Small intestine (tissue), 16 donors: Measurements from ENCODE around the gene ATP5PF. TPM values are rescaled to one million over a fixed set of nuclear protein-coding genes. Genes with fewer than 3 reads are reported as not detected.
"Not testable (repeated sequence)": the region's sequence is repeated elsewhere in the genome, so short reads cannot be mapped to it uniquely, and the experiment has no call there.

Source experiments
- DNase-seq, 2 donors: peaks; one replicate each; pipeline versions ENCODE4 v3.0.0 to v3.0.0-alpha.2; 2013
- FAIRE-seq: peaks from 2 replicates; lab custom pipeline; 2012; peaks lifted over from hg19 to GRCh38; lab: Jason Lieb, UNC
- H3K27ac ChIP-seq, 3 donors: one replicate each; pipeline ENCODE4 v1.5.1; 2013; ENCODE audit warnings: low read length in 2 of 3, mild to moderate bottlenecking in 2 of 3, control low read depth in 1 of 3, inconsistent platforms in 1 of 3, low read depth in 1 of 3, moderate library complexity in 1 of 3
- H3K27me3 ChIP-seq, 3 donors: one replicate each; pipeline ENCODE4 v1.6.1; 2013; ENCODE audit warnings: low read length in 3 of 3, inconsistent platforms in 1 of 3; ENCODE audit not compliant: control insufficient read depth in 3 of 3, insufficient read depth in 3 of 3
- H3K36me3 ChIP-seq, 3 donors: one replicate each; pipeline ENCODE4 v1.6.1; 2013; ENCODE audit warnings: low read length in 3 of 3, inconsistent platforms in 1 of 3, low read depth in 1 of 3, mild to moderate bottlenecking in 1 of 3, moderate library complexity in 1 of 3; ENCODE audit not compliant: control insufficient read depth in 3 of 3, insufficient read depth in 2 of 3
- H3K4me1 ChIP-seq, 3 donors: one replicate each; pipeline ENCODE4 v1.6.1; 2013; ENCODE audit warnings: low read length in 2 of 3, inconsistent platforms in 1 of 3, low read depth in 1 of 3, mild to moderate bottlenecking in 1 of 3, moderate library complexity in 1 of 3; ENCODE audit not compliant: control insufficient read depth in 3 of 3, insufficient read depth in 2 of 3
- H3K4me3 ChIP-seq, 3 donors: one replicate each; pipeline ENCODE4 v1.5.1; 2013; ENCODE audit warnings: low read length in 3 of 3, control low read depth in 1 of 3, inconsistent platforms in 1 of 3, low read depth in 1 of 3, mild to moderate bottlenecking in 1 of 3, moderate library complexity in 1 of 3
- H3K9me3 ChIP-seq, 2 donors: one replicate each; pipeline ENCODE4 v1.6.1; 2013; ENCODE audit warnings: low read depth in 1 of 2, low read length in 1 of 2; ENCODE audit not compliant: control insufficient read depth in 2 of 2, insufficient read depth in 1 of 2
- WGBS, 3 donors: extraction: QIAGEN DNeasy Blood & Tissue Kit; methylation state at CpG; one replicate each; pipeline ENCODE4 v1.1.7; 2013; 5-methylcytosine and 5-hydroxymethylcytosine counted together
- long read RNA-seq, 10 donors: transcript quantifications; one replicate each; lab custom pipeline, GENCODE V29; 2026
- polyA plus RNA-seq, 4 donors: library from polyadenylated mRNA; stranded (reverse) in 3 of 4; unstranded in 1 of 4; fragments of 200-250 nt in 3 of 4; fragments of 120-200 nt in 1 of 4; gene quantifications; one replicate each; pipeline versions ENCODE4 v1.2.1 to v1.2.3, GENCODE V29; 2013
- donor health status: healthy with polysubstance abuse.
- donor health status: control.
- donor health status: control.
- donor health status: Bipolar disorder and iron deficiency.
- donor health status: healthy.

The ATP5PF gene
- polyA plus RNA-seq, result 100 to 1,000 TPM; 235 to 902 (median 549) TPM
- long read RNA-seq, donor 1, transcript ATP5PF-205 (5 exons, 589 nt), result minor isoform, 12 of 714 reads
- long read RNA-seq, donor 1, transcript ATP5PF-201 (4 exons, 614 nt), result major isoform, 426 of 714 reads
- long read RNA-seq, donor 1, transcript ATP5PF-204 (4 exons, 1,179 nt), result minor isoform, 50 of 714 reads
- long read RNA-seq, donor 1, transcript ATP5PF-207 (4 exons, 589 nt), result minor isoform, 12 of 714 reads
- long read RNA-seq, donor 1, partial matches to known transcripts, result 174 of 714 reads
- long read RNA-seq, donor 1, other reads (novel, unspliced or antisense), result 18 of 714 reads
- long read RNA-seq, donor 2, transcript ATP5PF-204 (4 exons, 1,179 nt), result minor isoform, 11 of 195 reads
- long read RNA-seq, donor 2, transcript ATP5PF-201 (4 exons, 614 nt), result major isoform, 126 of 195 reads
- long read RNA-seq, donor 2, partial matches to known transcripts, result 39 of 195 reads
- long read RNA-seq, donor 2, other reads (novel, unspliced or antisense), result 6 of 195 reads
- long read RNA-seq, donor 3, transcript ATP5PF-208 (3 exons, 876 nt), result minor isoform, 6 of 235 reads
- long read RNA-seq, donor 3, transcript ATP5PF-204 (4 exons, 1,179 nt), result minor isoform, 22 of 235 reads
- long read RNA-seq, donor 3, transcript ATP5PF-201 (4 exons, 614 nt), result major isoform, 119 of 235 reads
- long read RNA-seq, donor 3, partial matches to known transcripts, result 77 of 235 reads
- long read RNA-seq, donor 3, other reads (novel, unspliced or antisense), result 0 of 235 reads
- long read RNA-seq, donor 4, transcript ATP5PF-201 (4 exons, 614 nt), result major isoform, 7 of 10 reads
- long read RNA-seq, donor 4, partial matches to known transcripts, result 0 of 10 reads
- long read RNA-seq, donor 4, other reads (novel, unspliced or antisense), result 0 of 10 reads
- long read RNA-seq, donor 5, transcript ATP5PF-201 (4 exons, 614 nt), result major isoform, 25 of 70 reads
- long read RNA-seq, donor 5, partial matches to known transcripts, result 17 of 70 reads
- long read RNA-seq, donor 5, other reads (novel, unspliced or antisense), result 25 of 70 reads
- long read RNA-seq, donor 6, transcript ATP5PF-204 (4 exons, 1,179 nt), result minor isoform, 9 of 243 reads
- long read RNA-seq, donor 6, transcript ATP5PF-201 (4 exons, 614 nt), result major isoform, 162 of 243 reads
- long read RNA-seq, donor 6, transcript ATP5PF-207 (4 exons, 589 nt), result minor isoform, 5 of 243 reads
- long read RNA-seq, donor 6, partial matches to known transcripts, result 59 of 243 reads
- long read RNA-seq, donor 6, other reads (novel, unspliced or antisense), result 0 of 243 reads
- long read RNA-seq, donor 7, transcript ATP5PF-204 (4 exons, 1,179 nt), result minor isoform, 70 of 1,364 reads
- long read RNA-seq, donor 7, transcript ATP5PF-208 (3 exons, 876 nt), result minor isoform, 17 of 1,364 reads
- long read RNA-seq, donor 7, transcript ATP5PF-201 (4 exons, 614 nt), result major isoform, 936 of 1,364 reads
- long read RNA-seq, donor 7, transcript ATP5PF-207 (4 exons, 589 nt), result minor isoform, 17 of 1,364 reads
- long read RNA-seq, donor 7, partial matches to known transcripts, result 282 of 1,364 reads
- long read RNA-seq, donor 7, other reads (novel, unspliced or antisense), result 23 of 1,364 reads
- long read RNA-seq, donor 8, transcript ATP5PF-201 (4 exons, 614 nt), result major isoform, 15 of 20 reads
- long read RNA-seq, donor 8, partial matches to known transcripts, result 0 of 20 reads
- long read RNA-seq, donor 8, other reads (novel, unspliced or antisense), result 0 of 20 reads
- long read RNA-seq, donor 9, transcript ATP5PF-201 (4 exons, 614 nt), result major isoform, 42 of 61 reads
- long read RNA-seq, donor 9, partial matches to known transcripts, result 11 of 61 reads
- long read RNA-seq, donor 9, other reads (novel, unspliced or antisense), result 0 of 61 reads
- long read RNA-seq, donor 10, transcript ATP5PF-208 (3 exons, 876 nt), result minor isoform, 7 of 360 reads
- long read RNA-seq, donor 10, transcript ATP5PF-207 (4 exons, 589 nt), result minor isoform, 11 of 360 reads
- long read RNA-seq, donor 10, transcript ATP5PF-201 (4 exons, 614 nt), result major isoform, 195 of 360 reads
- long read RNA-seq, donor 10, transcript ATP5PF-204 (4 exons, 1,179 nt), result minor isoform, 42 of 360 reads
- long read RNA-seq, donor 10, partial matches to known transcripts, result 89 of 360 reads
- long read RNA-seq, donor 10, other reads (novel, unspliced or antisense), result 5 of 360 reads

- DNase-seq, result peak; percentile 99
- peak within 1 kb of the TSS; percentile 71 to 90 (median 75) for H3K4me3 ChIP-seq
- no peak for FAIRE-seq
- peaks cover 0 to 8% (median 0%) of the 10 kb centered on the region in 3 donors for H3K4me1 ChIP-seq
- H3K27me3 ChIP-seq, result no peaks in the 10 kb centered on the region
- peaks cover 0 to 20% (median 0%) of the 10 kb centered on the region in 3 donors for H3K36me3 ChIP-seq
- WGBS, 3 donors, result 0 to 2% (median 0%) methylated on average over 59 to 64 of the region's 64 CpGs
- peak within 1 kb of the TSS; percentile 98 to 99 (median 98) for H3K27ac ChIP-seq
- no peaks in the 10 kb centered on the region for H3K9me3 ChIP-seq
These were observed at the start of gene ATP5PF, which contains the start of gene GABPA for GRCh38 chr21:25734904-25735645. Gene ATP5PF, minus strand, starts transcription at chr21:25734904. Its CDS starts 5,110 bp downstream, at chr21:25729794. Gene GABPA, plus strand, starts transcription at chr21:25734972. Its CDS starts 6,627 bp downstream, at chr21:25741599.

GRCh38 chr21:25778126-25778875 lies 43.6 kb upstream of the ATP5PF start:
- H3K9me3 ChIP-seq, H3K4me1 ChIP-seq, DNase-seq, H3K27me3 ChIP-seq, H3K4me3 ChIP-seq, FAIRE-seq, H3K36me3 ChIP-seq, H3K27ac ChIP-seq: not testable (repeated sequence)
- WGBS, 3 donors, result 93 to 96% (median 93%) methylated on average over 46 to 52 of the region's 52 CpGs

- FAIRE-seq, result no peak
- 70 to 82% (median 79%) methylated on average over 4 of the region's 4 CpGs for WGBS, 3 donors
- H3K4me1 ChIP-seq, result no peaks in the 10 kb centered on the region
These were observed 41.7 kb upstream of the ATP5PF start for GRCh38 chr21:25776440-25776839.

GRCh38 chr21:25772686-25773085 lies 38.0 kb upstream of the ATP5PF start:
- H3K27me3 ChIP-seq, result no peaks in the 10 kb centered on the region
- no peak overlapping the region for H3K27ac ChIP-seq
- FAIRE-seq, result no peak
- H3K36me3 ChIP-seq, result no peaks in the 10 kb centered on the region
- H3K4me1 ChIP-seq, result no peaks in the 10 kb centered on the region
- WGBS, 3 donors, result 47 to 55% (median 52%) methylated on average over 2 of the region's 2 CpGs
- DNase-seq, result no peak
- no peak overlapping the region for H3K4me3 ChIP-seq
- no peaks in the 10 kb centered on the region for H3K9me3 ChIP-seq

More at GRCh38 chr21:25776440-25776839, 41.7 kb upstream of the ATP5PF start:
- peaks cover 0 to 2% of the 10 kb centered on the region in 2 donors for H3K9me3 ChIP-seq
- no peak overlapping the region for H3K27ac ChIP-seq
- H3K4me3 ChIP-seq, result no peak overlapping the region
- no peaks in the 10 kb centered on the region for H3K36me3 ChIP-seq
- no peaks in the 10 kb centered on the region for H3K27me3 ChIP-seq
- DNase-seq, result no peak

- Histone ChIP-seq H3K27ac (no peak overlapping the region), H3K9me3 (no peaks in the 10 kb centered on the region), H3K36me3 (peaks cover 0 to 6% (median 0%) of the 10 kb centered on the region in 3 donors), H3K4me1 (no peaks in the 10 kb centered on the region), H3K4me3 (no peak overlapping the region), H3K27me3 (no peaks in the 10 kb centered on the region)
- FAIRE-seq (no peak), DNase-seq (no peak)
- 78 to 90% (median 83%) methylated on average over 3 of the region's 3 CpGs for WGBS, 3 donors
These were observed 33.2 kb upstream of the ATP5PF start for GRCh38 chr21:25767921-25768320.

- Histone ChIP-seq H3K4me3 (no peak overlapping the region), H3K4me1 (no peaks in the 10 kb centered on the region), H3K9me3 (no peaks in the 10 kb centered on the region), H3K27ac (no peak overlapping the region), H3K27me3 (no peaks in the 10 kb centered on the region), H3K36me3 (peaks cover 5 to 19% (median 6%) of the 10 kb centered on the region in 3 donors)
- 25 to 63% (median 41%) methylated on average over 3 of the region's 3 CpGs for WGBS, 3 donors
- FAIRE-seq (no peak), DNase-seq (peak in 1 of 2 donors; percentile 3)
These were observed 29.4 kb upstream of the ATP5PF start for GRCh38 chr21:25764065-25764464.
